Heart right ventricle (tissue), 16 donors: Measurements from ENCODE around the gene ADD2. TPM values are rescaled to one million over a fixed set of nuclear protein-coding genes. Genes with fewer than 3 reads are reported as not detected.

ENCODE experiments used
- ATAC-seq, 8 donors: fragments of 200-7000 bp; cut with Tn5 transposase; one replicate each; pipeline ENCODE4 v1.9.1; 2020; ENCODE audit warnings: mild to moderate bottlenecking in 8 of 8, moderate library complexity in 8 of 8, moderate number of reproducible peaks in 1 of 8
- DNase-seq, 2 donors: peaks; one replicate each; pipeline ENCODE4 v3.0.0-alpha.2; 2020
- H3K27ac ChIP-seq, 10 donors: fragments of 200-600 bp; sonication (generic) in 2 of 10; one replicate each; pipeline versions ENCODE4 v1.5.0 to v1.8.0; 2020 to 2022; ENCODE audit warnings: mild to moderate bottlenecking in 3 of 10
- H3K27me3 ChIP-seq, 7 donors: fragments of 200-600 bp; one replicate each; pipeline ENCODE4 v1.8.0; 2021 to 2022; ENCODE audit warnings: mild to moderate bottlenecking in 2 of 7
- H3K36me3 ChIP-seq, 9 donors: fragments of 200-600 bp; sonication (generic) in 1 of 9; one replicate each; pipeline versions ENCODE4 v1.5.0 to v1.8.0; 2020 to 2022; ENCODE audit warnings: mild to moderate bottlenecking in 2 of 9
- H3K4me1 ChIP-seq, 9 donors: fragments of 200-600 bp; sonication (generic) in 1 of 9; one replicate each; pipeline versions ENCODE4 v1.5.0 to v1.8.0; 2020 to 2022; ENCODE audit warnings: mild to moderate bottlenecking in 4 of 9
- H3K4me3 ChIP-seq, 10 donors: fragments of 200-600 bp; sonication (generic) in 2 of 10; one replicate each; pipeline versions ENCODE4 v1.5.0 to v1.8.0; 2020 to 2022; ENCODE audit warnings: mild to moderate bottlenecking in 7 of 10, moderate library complexity in 2 of 10
- H3K9me3 ChIP-seq, 11 donors: fragments of 200-600 bp in 10 of 11; sonication (generic) in 2 of 11; one replicate each; pipeline versions ENCODE4 v1.5.0 to v1.8.0; 2013 to 2022; ENCODE audit warnings: mild to moderate bottlenecking in 2 of 11, control low read depth in 1 of 11, moderate library complexity in 1 of 11
- CTCF ChIP-seq, 9 donors: fragments of 200-600 bp; sonication (generic) in 2 of 9; IDR thresholded peaks; one replicate each; pipeline versions ENCODE4 v1.5.0 to v1.8.0; 2021 to 2022; ENCODE audit warnings: antibody characterized with exemption in 9 of 9, mild to moderate bottlenecking in 5 of 9, moderate library complexity in 1 of 9
- WGBS, 2 donors: extraction: QIAGEN DNeasy Blood & Tissue Kit; methylation state at CpG; one replicate each; pipeline ENCODE4 v1.1.7; 2013; ENCODE audit warnings: inconsistent platforms in 1 of 2; 5-methylcytosine and 5-hydroxymethylcytosine counted together
- intact Hi-C, 10 donors: fragments of 100-400 bp; cut with DNase I; formaldehyde crosslinking; loops; one replicate each; pipeline versions ENCODE4 v1.11.1 to v1.14.2; 2022
- long read RNA-seq, 3 donors: library from polyadenylated mRNA; unstranded; transcript quantifications; one replicate each; pipeline ENCODE4 v2.0.0, GENCODE V29; 2020 to 2021
- polyA plus RNA-seq, 2 donors: library from polyadenylated mRNA; stranded (reverse); fragments of 200-250 nt; gene quantifications; one replicate each; pipeline ENCODE4 v1.2.3, GENCODE V29; 2013
- total RNA-seq, 10 donors: library from RNA; stranded (reverse); fragmentation: NEBNext Ultra II Directional in 3 of 10; extraction: Animal tissue kit (Norgen Biotek cat#: 25700) in 3 of 10; gene quantifications; one replicate each; pipeline versions ENCODE4 v1.2.1 to v1.2.4, GENCODE V29; 2021 to 2023
- donor health status: Arrhythmogenic right ventricular cardiomyopathy.
- donor health status: ischemic (EF 13 %, LVEDD 7.1; RV severe dilation, severe dysfunction).
- donor health status: healthy with polysubstance abuse.
- donor health status: DM: no; HTN: yes; CAD: no.
- donor health status: DM: no; HTN: no; CAD: no.
- donor health status: ischemic (EF 25% LVEDD 6.9; RV normal size, moderate dysfunction).
- donor health status: ischemic (EF 25% LVEDD 5.7; RV mildly dilated, moderate dysfunction).
- donor health status: healthy.
- donor health status: DM: yes; HTN: yes; CAD: no.
- donor health status: Ischemic cardiomyopathy.
- donor health status: ischemic (EF 35%, LVEDD 5.7; RV mildly dilated, moderate dysfunction).
- donor health status: nonischemic (EF 11% LVEDD 7.7; RV severe dilation, severe dysfunction).
- donor health status: DM: yes; HTN: yes; CAD: no.
- donor health status: PGD.
- donor health status: ischemic (EF 29% LVEDD 5.4; RV normal size, mild dysfunction).
- donor health status: nonischemic (EF 23%, LVEDD 6.1; RV moderate dilation, normal function).

The ADD2 gene
- total RNA-seq (1 to 10 TPM in 9 of 10 donors, under 1 TPM in 1; 0.92 to 5.7 (median 2.8) TPM), polyA plus RNA-seq (1 to 10 TPM in 1 of 2 donors, under 1 TPM in 1; 0.16 to 1.2 TPM)
- long read RNA-seq, donor 1, full-length matches to known transcripts, result 1 of 2 reads
- long read RNA-seq, donor 1, partial matches to known transcripts, result 0 of 2 reads
- long read RNA-seq, donor 1, other reads (novel, unspliced or antisense), result 1 of 2 reads
- long read RNA-seq, donor 2, full-length matches to known transcripts, result 1 of 2 reads
- long read RNA-seq, donor 2, partial matches to known transcripts, result 0 of 2 reads
- long read RNA-seq, donor 2, other reads (novel, unspliced or antisense), result 1 of 2 reads
- long read RNA-seq, donor 3, partial matches to known transcripts, result 1 of 3 reads
- long read RNA-seq, donor 3, other reads (novel, unspliced or antisense), result 2 of 3 reads

- no peaks in the 10 kb centered on the region for H3K9me3 ChIP-seq
- intact Hi-C loops, result no loop called here
- DNase-seq (peak; percentile 19 to 20), ATAC-seq (peak; percentile 75 to 90 (median 86))
- 0 to 1% methylated on average over 57 to 69 of the region's 74 CpGs for WGBS, 2 donors
- TF ChIP-seq CTCF (IDR thresholded peaks at IDR 0.05), result peak in 7 of 9 donors; percentile 21 to 58 (median 42)
- H3K36me3 ChIP-seq, result no peaks in the 10 kb centered on the region
- H3K27me3 ChIP-seq, result peaks cover 0 to 70% (median 41%) of the 10 kb centered on the region in 7 donors
- H3K4me1 ChIP-seq, result peaks cover 0 to 17% (median 14%) of the 10 kb centered on the region in 9 donors
- peak within 1 kb of the TSS; percentile 20 to 64 (median 54) for H3K4me3 ChIP-seq
- H3K27ac ChIP-seq, result peak within 1 kb of the TSS in 6 of 10 donors; percentile 13 to 55 (median 44)
Observed at GRCh38 chr2:70767699-70768589, at the start of gene ADD2. ADD2 (minus strand) TSS chr2:70768200; CDS start chr2:70706408, 61,792 bp downstream.

GRCh38 chr2:70817284-70817954 is 49.4 kb upstream of the ADD2 start:
- ATAC-seq, result no peak
- Histone ChIP-seq H3K9me3 (no peaks in the 10 kb centered on the region), H3K4me3 (no peak overlapping the region), H3K4me1 (no peaks in the 10 kb centered on the region), H3K27me3 (peaks cover 0 to 25% (median 11%) of the 10 kb centered on the region in 7 donors), H3K27ac (no peak overlapping the region), H3K36me3 (no peaks in the 10 kb centered on the region)
- no peak for TF ChIP-seq CTCF (IDR thresholded peaks at IDR 0.05)
- DNase-seq, result no peak
- WGBS, 2 donors, result 87 to 89% methylated on average over 3 of the region's 3 CpGs
- intact Hi-C loops, result no loop called here

GRCh38 chr2:70816726-70817125 is 48.7 kb upstream of the ADD2 start:
- H3K9me3 ChIP-seq, result no peaks in the 10 kb centered on the region
- DNase-seq (no peak), ATAC-seq (no peak)
- no peaks in the 10 kb centered on the region for H3K36me3 ChIP-seq
- H3K27ac ChIP-seq, result no peak overlapping the region
- no peak overlapping the region for H3K4me3 ChIP-seq
- peaks cover 0 to 25% (median 11%) of the 10 kb centered on the region in 7 donors for H3K27me3 ChIP-seq
- TF ChIP-seq CTCF (IDR thresholded peaks at IDR 0.05), result no peak
- WGBS, 2 donors, result 63 to 64% methylated on average over 5 of the region's 5 CpGs
- H3K4me1 ChIP-seq, result no peaks in the 10 kb centered on the region
- intact Hi-C loops, result no loop called here
